ENCODE data around the gene SDHA.
"Not testable (repeated sequence)": the region's sequence is repeated elsewhere in the genome, so short reads cannot be mapped to it uniquely, and the experiment has no call there.

SDHA gene

DNA sequence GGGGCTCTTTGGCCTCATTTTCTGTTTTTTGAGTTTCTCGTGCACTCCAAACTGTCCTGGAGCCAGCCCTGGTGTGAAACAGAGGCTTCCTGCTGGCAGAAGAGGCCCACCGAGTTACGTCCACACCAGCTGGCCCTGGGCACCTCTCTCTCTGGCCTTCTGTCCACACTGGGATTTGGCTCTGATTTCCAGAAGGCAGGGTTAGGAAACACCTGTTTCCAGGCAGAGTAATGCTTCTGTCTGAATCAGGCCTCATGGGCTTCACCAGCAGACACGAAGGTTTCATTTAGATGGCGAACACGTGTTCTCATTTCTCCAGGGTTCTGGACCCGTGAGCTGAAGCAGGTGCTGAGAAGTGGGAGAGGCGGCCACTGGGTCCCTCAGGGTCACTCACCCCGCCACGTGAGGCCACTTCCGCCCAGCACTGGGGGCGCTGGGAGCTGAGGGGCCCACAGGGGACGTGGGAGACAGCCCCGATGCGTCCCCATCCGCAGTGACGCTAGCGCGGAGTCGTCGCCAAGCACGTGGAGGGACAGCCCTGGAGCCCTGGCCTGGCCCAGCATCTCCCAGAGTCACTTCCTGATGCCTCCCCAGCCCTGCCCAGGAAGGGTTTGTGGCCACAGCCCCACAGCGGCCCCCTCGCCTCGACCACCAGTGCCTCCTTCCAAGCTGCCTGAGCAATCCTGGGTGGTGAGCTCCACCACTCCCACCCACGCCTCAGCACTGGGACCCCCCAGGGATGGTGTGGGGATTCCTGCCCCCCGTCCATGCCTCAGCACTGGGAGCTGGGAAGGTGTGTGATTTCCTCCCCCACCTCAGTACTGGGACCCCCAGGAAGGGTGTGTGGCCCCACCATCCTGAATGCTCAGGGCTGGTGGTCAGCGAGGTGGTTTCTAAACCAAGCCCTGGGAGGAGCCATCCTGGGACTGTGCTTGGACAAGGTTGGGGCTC is 31.8 kb upstream of the SDHA start:
- FAIRE-seq = no peak

DNA sequence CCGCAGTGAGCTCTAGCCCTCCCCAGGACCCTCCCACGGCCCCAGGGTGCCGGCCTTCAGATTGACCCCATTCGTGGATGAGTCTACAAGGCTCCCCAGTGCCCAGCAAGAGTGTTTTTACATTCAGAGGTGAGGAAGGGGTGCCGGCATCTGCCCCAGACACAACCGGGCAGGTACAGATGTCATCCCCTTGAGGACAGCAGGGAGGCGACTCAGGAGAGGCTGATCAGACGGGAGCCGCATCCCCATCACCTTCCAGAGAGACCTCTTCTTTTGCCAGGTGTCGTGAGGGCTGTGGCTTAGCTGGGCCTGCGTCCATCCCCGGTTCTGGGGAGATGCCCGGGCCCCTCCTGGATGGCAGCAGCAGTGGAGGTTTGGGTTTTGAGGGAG is 31.1 kb upstream of the SDHA start:
- no peak for FAIRE-seq

GRCh38 chr5:187617-188451 is 30.3 kb upstream of the SDHA start:
- FAIRE-seq = no peak

GRCh38 chr5:188488-189481 is 29.3 kb upstream of the SDHA start:
- peak; percentile 70 for FAIRE-seq

DNA sequence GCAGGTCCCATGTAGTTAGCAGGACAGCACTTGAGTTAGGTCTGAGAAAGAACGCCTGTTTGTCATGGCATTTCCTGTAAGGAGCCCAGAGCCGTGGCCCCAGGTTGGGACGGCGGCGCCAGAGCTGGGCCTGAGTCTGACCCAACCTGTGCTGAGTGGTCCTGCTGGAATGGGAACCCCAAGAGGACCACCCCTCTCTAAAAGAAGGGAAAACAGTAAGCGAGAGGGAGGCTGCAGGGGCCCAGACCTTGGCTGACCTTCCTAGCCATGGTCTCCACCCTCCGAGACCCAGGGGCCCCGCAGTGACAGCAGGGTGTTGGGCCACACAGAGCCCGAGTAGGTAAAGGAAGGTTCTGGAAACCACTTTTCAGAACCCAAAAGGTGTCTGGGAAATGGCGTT is 28.6 kb upstream of the SDHA start:
- FAIRE-seq = no peak

GRCh38 chr5:189976-190365 is 28.1 kb upstream of the SDHA start:
- FAIRE-seq = no peak

DNA sequence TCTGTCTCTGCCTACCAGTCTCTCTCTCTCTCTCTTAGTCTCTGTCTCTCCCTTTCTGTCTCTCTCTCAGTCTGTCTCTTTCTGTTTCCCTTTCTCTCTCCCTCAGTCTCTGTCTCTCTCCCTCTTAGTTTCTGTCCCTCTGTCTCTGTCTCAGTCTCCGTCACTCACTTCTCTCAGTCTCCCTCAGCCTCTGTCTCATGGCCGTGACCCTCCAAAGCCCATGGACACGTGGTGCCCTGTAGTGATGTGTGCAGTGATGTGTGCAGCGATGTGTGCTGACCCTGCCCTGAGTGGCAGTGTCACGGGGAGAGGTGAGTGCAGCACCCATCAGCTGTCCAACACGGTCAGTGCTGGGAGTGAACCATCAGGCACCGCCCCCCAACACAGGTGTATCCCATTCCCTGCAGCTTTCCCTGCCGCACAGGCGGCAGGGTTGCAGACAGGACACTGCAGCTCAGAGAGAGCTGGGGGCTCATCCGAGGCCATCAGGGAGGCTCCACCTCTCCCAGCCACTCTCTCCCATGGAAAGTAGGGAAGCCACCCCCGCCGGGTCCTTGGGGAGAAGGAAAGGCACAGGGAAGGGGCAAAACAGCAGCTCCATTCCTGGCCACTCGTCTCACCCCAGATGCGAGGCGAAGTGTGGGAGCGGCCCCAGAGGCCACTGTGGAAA is 27.6 kb upstream of the SDHA start:
- FAIRE-seq = no peak

DNA sequence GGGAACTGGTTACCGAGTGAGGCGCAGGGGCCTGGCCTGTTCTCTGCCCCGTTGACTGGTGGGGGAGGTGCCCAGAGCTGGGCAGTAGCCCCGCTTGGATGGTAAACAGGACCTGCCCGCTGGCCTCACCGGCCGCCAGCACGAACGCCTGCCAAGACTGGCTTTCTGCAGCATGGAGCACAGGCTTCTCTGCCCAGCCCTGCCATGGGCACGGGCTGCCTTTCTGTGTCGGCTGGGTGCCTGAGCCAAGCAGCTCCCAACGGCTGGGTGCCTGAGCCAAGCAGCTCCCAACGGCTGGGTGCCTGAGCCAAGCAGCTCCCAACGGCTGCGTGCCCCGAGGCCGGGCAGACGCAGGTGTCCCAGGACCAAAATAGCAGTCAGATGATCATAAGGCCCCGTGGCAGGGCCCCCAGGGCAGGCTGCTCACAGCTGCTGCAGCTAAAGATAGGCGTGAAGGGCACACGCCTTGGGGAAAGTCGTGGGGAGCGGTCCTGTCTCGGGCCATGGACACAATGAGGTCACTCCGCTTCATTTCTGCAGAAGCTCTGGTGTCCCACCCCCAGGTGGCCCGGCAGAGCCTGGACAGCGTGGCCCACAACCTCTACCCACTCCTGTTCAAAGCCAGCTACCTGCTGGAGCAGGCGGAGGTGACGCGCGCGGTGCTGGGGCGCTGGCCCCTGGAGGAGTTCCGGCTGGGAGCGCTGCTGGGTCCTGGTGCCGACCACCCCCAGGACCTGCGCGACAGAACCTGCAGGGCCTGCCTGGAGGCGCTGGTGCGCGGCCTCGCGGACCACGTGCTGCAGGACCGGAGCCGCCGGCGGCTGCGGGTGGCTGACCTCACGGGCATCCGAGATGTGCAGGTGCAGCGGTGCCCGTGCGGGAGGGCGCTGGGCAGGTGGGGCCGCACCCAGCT is 26.8 kb upstream of the SDHA start, which contains the start of gene LRRC14B:
LRRC14B (plus strand) TSS at position 460 of the 913 bp plus-strand sequence; CDS start at position 504, 44 bp downstream.
- no peak for FAIRE-seq

GRCh38 chr5:191949-192690 is 26.0 kb upstream of the SDHA start:
- FAIRE-seq = no peak

- FAIRE-seq = no peak
Measured at GRCh38 chr5:192691-192969, 25.5 kb upstream of the SDHA start.

DNA sequence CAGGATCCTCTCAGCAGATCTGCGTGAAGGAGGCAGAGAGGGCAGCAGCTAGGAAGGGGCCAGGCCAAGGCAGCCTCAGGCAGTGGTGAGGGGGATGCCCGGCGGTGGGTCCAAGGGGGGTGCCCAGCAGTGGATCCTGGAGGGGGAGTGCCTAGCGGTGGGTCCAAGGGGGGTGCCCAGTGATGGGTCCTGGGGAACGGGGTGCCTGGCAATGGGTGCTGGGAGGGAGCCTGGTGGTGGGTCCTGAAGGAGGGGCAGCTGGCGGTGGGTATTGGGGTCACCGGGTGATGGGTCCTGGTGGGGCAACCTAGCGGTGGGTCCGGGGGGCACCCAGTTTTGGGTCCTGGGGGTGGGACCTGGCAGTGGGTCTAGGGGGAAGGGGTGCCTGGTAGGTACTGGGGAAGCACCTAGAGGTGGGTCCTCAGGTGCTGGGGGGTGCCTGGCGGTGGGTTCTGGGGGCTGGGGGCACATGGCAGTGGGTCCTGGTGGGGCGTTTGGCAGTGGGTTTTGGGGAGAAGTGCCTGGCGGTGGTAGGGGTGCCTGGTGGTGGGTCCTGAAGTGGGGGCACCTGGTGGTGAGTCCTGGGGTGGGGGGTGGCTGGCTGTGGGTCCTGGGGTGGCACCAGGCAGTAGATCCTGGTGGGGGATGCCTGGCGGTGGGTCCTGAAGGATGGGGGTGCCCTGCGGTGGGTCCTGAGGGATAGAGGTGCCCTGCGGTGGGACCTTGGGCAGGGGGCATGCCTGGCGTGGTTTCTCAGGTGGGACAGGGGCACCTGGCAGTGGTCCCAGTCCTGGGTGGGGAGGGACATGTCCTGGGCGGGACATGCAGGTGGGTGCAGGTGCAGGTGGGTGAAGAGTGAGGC is 24.9 kb upstream of the SDHA start:
- no peak for FAIRE-seq

GRCh38 chr5:194102-194501 is 24.0 kb upstream of the SDHA start:
- FAIRE-seq = no peak

DNA sequence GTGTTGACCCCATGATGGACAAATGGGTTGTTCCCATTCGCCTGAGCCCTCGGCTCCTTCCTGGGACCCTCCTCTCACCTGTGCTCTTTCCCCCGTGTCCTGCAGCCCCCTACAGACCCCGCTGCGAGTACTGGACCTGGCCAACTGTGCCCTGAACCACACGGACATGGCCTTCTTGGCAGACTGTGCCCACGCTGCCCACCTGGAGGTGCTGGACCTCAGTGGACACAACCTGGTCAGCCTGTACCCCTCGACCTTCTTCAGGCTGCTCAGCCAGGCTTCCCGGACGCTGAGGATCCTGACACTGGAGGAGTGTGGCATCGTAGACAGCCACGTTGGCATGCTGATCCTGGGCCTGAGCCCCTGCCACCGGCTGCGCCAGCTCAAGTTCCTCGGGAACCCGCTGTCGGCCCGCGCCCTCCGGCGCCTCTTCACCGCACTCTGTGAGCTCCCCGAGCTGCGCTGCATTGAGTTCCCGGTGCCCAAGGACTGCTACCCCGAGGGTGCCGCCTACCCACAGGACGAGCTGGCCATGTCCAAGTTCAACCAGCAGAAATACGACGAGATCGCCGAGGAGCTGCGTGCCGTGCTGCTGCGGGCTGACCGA is 23.4 kb upstream of the SDHA start:
- FAIRE-seq = no peak

DNA sequence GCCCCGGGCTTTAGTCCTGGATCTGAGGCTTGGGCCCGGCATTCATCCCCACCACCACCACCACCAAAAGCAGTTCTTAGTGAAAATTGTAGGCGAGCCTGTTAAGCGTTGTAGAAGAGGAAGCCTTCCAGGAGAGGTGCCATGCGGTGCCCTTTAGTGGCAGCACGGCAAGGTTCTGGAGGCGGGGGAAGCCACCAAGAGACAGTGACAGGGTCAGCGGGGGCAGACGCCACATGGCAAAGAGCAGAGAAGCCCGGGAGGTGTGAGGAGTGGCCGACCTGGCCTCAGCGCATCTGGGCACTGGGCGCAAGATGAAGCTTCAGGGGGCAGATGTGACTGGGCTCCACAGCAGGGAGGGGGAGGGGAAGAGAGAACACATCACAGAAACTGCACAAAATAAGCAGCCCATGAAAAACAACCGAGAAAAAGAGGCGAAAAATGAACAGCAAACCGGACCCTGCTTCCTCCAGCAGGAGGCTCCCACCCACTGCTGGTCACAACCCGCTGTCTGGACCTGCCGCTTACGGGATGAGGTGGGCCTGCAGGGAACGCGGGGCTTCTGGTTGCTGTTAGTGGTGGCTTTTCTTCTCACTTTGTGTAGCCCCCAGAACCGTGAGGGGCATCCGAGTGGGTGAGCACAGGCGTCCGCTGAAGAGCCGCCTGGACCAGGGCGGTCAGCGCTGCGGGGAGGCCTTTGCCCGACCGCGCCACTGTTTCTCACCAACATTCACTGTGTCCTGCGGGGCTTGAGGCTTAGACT is 22.5 kb upstream of the SDHA start:
- FAIRE-seq = no peak

DNA sequence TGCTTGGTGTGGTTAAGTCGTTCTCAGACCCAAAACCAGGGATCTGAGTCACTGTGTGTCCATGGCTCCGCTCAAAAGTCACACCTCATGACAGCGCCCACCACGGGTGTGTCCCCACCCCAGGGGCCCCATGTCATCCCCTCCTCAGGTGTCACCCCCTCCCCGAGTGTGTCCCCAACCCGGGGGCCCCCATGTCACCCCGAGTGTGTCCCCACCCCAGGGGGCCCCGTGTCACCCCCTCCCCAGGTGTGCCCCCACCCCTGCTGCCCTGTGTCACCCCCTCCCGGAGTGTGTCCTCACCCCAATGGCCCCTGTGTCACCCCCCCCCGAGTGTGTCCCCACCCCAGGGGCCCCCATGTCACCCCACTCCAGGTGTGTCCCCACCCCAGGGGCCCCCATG is 21.8 kb upstream of the SDHA start:
- no peak for FAIRE-seq

DNA sequence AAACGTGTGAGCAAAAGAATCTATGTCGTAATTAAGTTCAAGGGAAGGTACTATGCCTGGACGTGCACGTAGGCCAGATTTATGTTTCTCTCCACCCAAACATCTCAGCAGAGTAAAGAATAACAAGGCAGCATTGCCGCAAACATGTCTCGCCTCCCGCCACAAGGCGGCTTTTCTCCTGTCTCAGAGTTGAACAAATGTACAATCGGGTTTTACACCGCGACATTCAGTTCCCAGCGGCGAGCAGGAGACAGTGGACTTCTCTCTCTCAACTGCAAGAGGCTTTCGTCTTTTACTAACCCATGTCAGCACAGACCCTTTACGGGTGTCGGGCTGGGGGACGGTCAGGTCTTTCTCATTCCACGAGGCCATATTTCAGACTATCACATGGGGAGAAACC is 21.1 kb upstream of the SDHA start:
- not testable (repeated sequence) for FAIRE-seq

DNA sequence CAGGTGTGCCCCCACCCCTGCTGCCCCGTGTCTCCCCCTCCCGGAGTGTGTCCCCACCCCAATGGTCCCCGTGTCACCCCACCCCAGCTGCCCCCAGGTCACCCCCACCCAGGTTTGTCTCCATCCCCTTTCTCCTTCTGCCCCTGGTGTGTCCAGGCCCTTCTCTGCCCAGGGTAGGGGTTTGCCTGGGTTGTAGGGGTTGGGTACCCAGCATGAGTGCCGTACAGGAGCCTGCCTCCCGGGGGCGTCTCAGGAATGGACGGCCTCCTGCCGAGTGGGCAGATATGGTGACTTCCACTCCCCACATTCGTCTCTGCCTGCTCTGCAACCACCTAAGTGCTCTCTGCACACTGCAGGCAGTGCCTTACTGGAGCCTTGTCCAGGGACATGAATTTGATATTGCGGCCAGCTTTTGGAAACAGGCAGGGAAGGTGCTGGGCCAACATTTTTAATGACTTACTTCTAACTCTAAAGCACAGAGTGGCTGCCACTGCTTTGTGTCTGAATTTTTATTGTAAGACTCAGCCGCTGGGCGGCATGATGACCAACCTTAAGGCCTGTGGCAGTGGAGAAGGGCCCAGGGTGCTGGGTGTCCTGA is 20.1 kb upstream of the SDHA start:
- no peak for FAIRE-seq

All from G401.6 (cell line).